ENCODE results near the gene EIF3J. TPM values are rescaled to one million over a fixed set of nuclear protein-coding genes. Genes with fewer than 3 reads are reported as not detected.
"Not testable (repeated sequence)": the region's sequence is repeated elsewhere in the genome, so short reads cannot be mapped to it uniquely, and the experiment has no call there.

The EIF3J gene
- total RNA-seq, 1 donor, result 52.2 TPM

- H3K4me3 ChIP-seq (ENCODE audit: low read depth, low read length), result peak overlapping the region; percentile 83
- TF ChIP-seq CTCF (IDR thresholded peaks at IDR 0.05; ENCODE audit: insufficient read depth, low read depth, low read length), result no peak
- peak; percentile 61 for DNase-seq (ENCODE audit: low read depth)
Observed at GRCh38 chr15:44537735-44538240, 841 bp downstream of the EIF3J start.

- no peak for TF ChIP-seq CTCF (IDR thresholded peaks at IDR 0.05; ENCODE audit: insufficient read depth, low read depth, low read length)
- H3K4me3 ChIP-seq (ENCODE audit: low read depth, low read length), result peak overlapping the region; percentile 6
- peak; percentile 86 for DNase-seq (ENCODE audit: low read depth)
Observed at GRCh38 chr15:44541282-44541958, 4.5 kb downstream of the EIF3J start.

GRCh38 chr15:44542596-44542995, 5.6 kb downstream of the EIF3J start:
- no peak for TF ChIP-seq CTCF (IDR thresholded peaks at IDR 0.05; ENCODE audit: insufficient read depth, low read depth, low read length)
- DNase-seq (ENCODE audit: low read depth), result no peak
- no peak overlapping the region for H3K4me3 ChIP-seq (ENCODE audit: low read depth, low read length)

- not testable (repeated sequence) for DNase-seq (ENCODE audit: low read depth)
Observed at GRCh38 chr15:44544745-44545144, 7.8 kb downstream of the EIF3J start.

GRCh38 chr15:44545913-44546802, 9.2 kb downstream of the EIF3J start:
- TF ChIP-seq CTCF (IDR thresholded peaks at IDR 0.05; ENCODE audit: insufficient read depth, low read depth, low read length), result peak; percentile 48
- DNase-seq (ENCODE audit: low read depth), result peak; percentile 39
- H3K4me3 ChIP-seq (ENCODE audit: low read depth, low read length), result no peak overlapping the region

More at GRCh38 chr15:44544745-44545144, 7.8 kb downstream of the EIF3J start:
- not testable (repeated sequence) for H3K4me3 ChIP-seq (ENCODE audit: low read depth, low read length)

- not testable (repeated sequence) for DNase-seq (ENCODE audit: low read depth); H3K4me3 ChIP-seq (ENCODE audit: low read depth, low read length)
Observed at GRCh38 chr15:44549152-44549551, 12.2 kb downstream of the EIF3J start.

GRCh38 chr15:44550256-44550655, 13.3 kb downstream of the EIF3J start:
- TF ChIP-seq CTCF (IDR thresholded peaks at IDR 0.05; ENCODE audit: insufficient read depth, low read depth, low read length), result peak; percentile 45
- H3K4me3 ChIP-seq (ENCODE audit: low read depth, low read length), result no peak overlapping the region
- peak; percentile 41 for DNase-seq (ENCODE audit: low read depth)

Measured in fibroblast of villous mesenchyme (primary cell).